ENCODE measurements around the gene SMIM1. TPM values are rescaled to one million over a fixed set of nuclear protein-coding genes. Genes with fewer than 3 reads are reported as not detected.

SMIM1 gene
- total RNA-seq, 1 experiment from 2014 or later, result 5.5 TPM

GRCh38 chr1:3738943-3739342 lies 33.6 kb upstream of the SMIM1 start:
- intact Hi-C loops (cut with micrococcal nuclease), result no loop called here
- no peaks in the 10 kb centered on the region for H3K27me3 ChIP-seq (ENCODE audit: insufficient read depth, low read length)
- no peak for TF ChIP-seq SIN3A (IDR thresholded peaks at IDR 0.05; ENCODE audit: low read depth)
- TF ChIP-seq JUND (IDR thresholded peaks at IDR 0.05), result no peak
- no peak for TF ChIP-seq ZFX (IDR thresholded peaks at IDR 0.05)
- no peaks in the 10 kb centered on the region for H4K20me1 ChIP-seq (ENCODE audit: insufficient read depth)
- no peak overlapping the region for H3K27ac ChIP-seq (ENCODE audit: low read depth, low read length)
- BruUV-seq (replicated peaks), result no TSS peak
- ChIA-PET POLR2A (no interaction called here), CTCF (no interaction called here), RAD21 (ENCODE audit: low non-redundant PET in 1 of 2, low total read pairs in 2 of 2, uncharacterized antibody in 2 of 2, unreplicated experiment in 2 of 2) (no interaction called here)
- no peaks in the 10 kb centered on the region for H3K36me3 ChIP-seq (ENCODE audit: control insufficient read depth in 1 of 2, insufficient read depth in 2 of 2, low read length in 2 of 2)
- H3K9me3 ChIP-seq (ENCODE audit: control insufficient read depth in 1 of 2, insufficient read depth in 1 of 2, low read depth in 1 of 2, low read length in 2 of 2), result no peaks in the 10 kb centered on the region
- H3K9me2 ChIP-seq (ENCODE audit: insufficient read depth), result no peaks in the 10 kb centered on the region
- no peak overlapping the region for H3K4me3 ChIP-seq (replicated peaks in 1 of 2; ENCODE audit: low read depth in 1 of 2, low read length in 2 of 2)
- ATAC-seq, result no peak
- H3K4me1 ChIP-seq (ENCODE audit: control insufficient read depth in 1 of 2, insufficient read depth in 2 of 2, low read length in 2 of 2), result no peaks in the 10 kb centered on the region
- no peak for DNase-seq (ENCODE audit: low read depth, low spot score)
- no peak overlapping the region for H3K4me2 ChIP-seq (ENCODE audit: low read length)
- H3K79me2 ChIP-seq (ENCODE audit: insufficient read depth, low read length), result no peaks in the 10 kb centered on the region
- no peak overlapping the region for H3K9ac ChIP-seq (ENCODE audit: low read length)
- no peak overlapping the region for H2AFZ ChIP-seq (ENCODE audit: low read depth, low read length, poor library complexity, severe bottlenecking)

- H3K4me2 ChIP-seq (ENCODE audit: low read length), result no peak overlapping the region
- DNase-seq (ENCODE audit: low read depth, low spot score) (no peak), ATAC-seq (no peak)
- H3K9me2 ChIP-seq (ENCODE audit: insufficient read depth), result no peaks in the 10 kb centered on the region
- no peak overlapping the region for H3K27ac ChIP-seq (ENCODE audit: low read depth, low read length)
- intact Hi-C loops (cut with micrococcal nuclease), result no loop called here
- H2AFZ ChIP-seq (ENCODE audit: low read depth, low read length, poor library complexity, severe bottlenecking), result no peak overlapping the region
- no peaks in the 10 kb centered on the region for H3K27me3 ChIP-seq (ENCODE audit: insufficient read depth, low read length)
- no peaks in the 10 kb centered on the region for H3K36me3 ChIP-seq (ENCODE audit: control insufficient read depth in 1 of 2, insufficient read depth in 2 of 2, low read length in 2 of 2)
- H3K4me1 ChIP-seq (ENCODE audit: control insufficient read depth in 1 of 2, insufficient read depth in 2 of 2, low read length in 2 of 2), result no peaks in the 10 kb centered on the region
- CTCF ChIA-PET, result no interaction called here
- no peaks in the 10 kb centered on the region for H3K79me2 ChIP-seq (ENCODE audit: insufficient read depth, low read length)
- H3K9me3 ChIP-seq (ENCODE audit: control insufficient read depth in 1 of 2, insufficient read depth in 1 of 2, low read depth in 1 of 2, low read length in 2 of 2), result no peaks in the 10 kb centered on the region
- no peak for TF ChIP-seq FOSL1 (IDR thresholded peaks at IDR 0.05; ENCODE audit: low read depth)
- TF ChIP-seq EZH2phosphoT487 (IDR thresholded peaks at IDR 0.05; ENCODE audit: borderline replicate concordance), result no peak
- TF ChIP-seq REST (IDR thresholded peaks at IDR 0.05; ENCODE audit: low read depth), result no peak
- no TSS peak for BruUV-seq (replicated peaks)
- RAD21 ChIA-PET (ENCODE audit: low non-redundant PET in 1 of 2, low total read pairs in 2 of 2, uncharacterized antibody in 2 of 2, unreplicated experiment in 2 of 2), result no interaction called here
- no peak overlapping the region for H3K4me3 ChIP-seq (replicated peaks in 1 of 2; ENCODE audit: low read depth in 1 of 2, low read length in 2 of 2)
- POLR2A ChIA-PET, result no interaction called here
- no peak overlapping the region for H3K9ac ChIP-seq (ENCODE audit: low read length)
- H4K20me1 ChIP-seq (ENCODE audit: insufficient read depth), result no peaks in the 10 kb centered on the region
Observed at GRCh38 chr1:3740042-3740441, 32.5 kb upstream of the SMIM1 start.
